Ishikawa (cell line): ENCODE results near the gene EHD4.

Source experiments
- CEBPB ChIP-seq: IDR thresholded peaks from 2 replicates; pipeline ENCODE4 v1.6.1; 2012
- CREB1 ChIP-seq: IDR thresholded peaks from 2 replicates; pipeline ENCODE4 v1.6.1; 2012; ENCODE audit warnings: low read depth
- EGR1 ChIP-seq: IDR thresholded peaks from 2 replicates; pipeline ENCODE4 v1.6.1; 2012
- EP300 ChIP-seq: IDR thresholded peaks from 2 replicates; pipeline ENCODE4 v1.6.1; 2012; ENCODE audit warnings: borderline replicate concordance
- FOXM1 ChIP-seq: IDR thresholded peaks from 2 replicates; pipeline ENCODE4 v1.6.1; 2012; ENCODE audit warnings: low read depth, borderline replicate concordance
- NFIC ChIP-seq: IDR thresholded peaks from 2 replicates; pipeline ENCODE4 v1.6.1; 2012
- RAD21 ChIP-seq: IDR thresholded peaks from 2 replicates; pipeline ENCODE4 v1.6.1; 2012; ENCODE audit warnings: low read depth
- TEAD4 ChIP-seq: IDR thresholded peaks from 2 replicates; pipeline ENCODE4 v1.6.1; 2012
- TF ChIP-seq, protein P1 (sequence below): IDR thresholded peaks from 2 replicates; pipeline ENCODE4 v1.6.1; 2012
- TF ChIP-seq, protein P2 (sequence below): IDR thresholded peaks from 2 replicates; pipeline ENCODE4 v1.6.1; 2012; ENCODE audit warnings: low read depth, mild to moderate bottlenecking

DNA sequence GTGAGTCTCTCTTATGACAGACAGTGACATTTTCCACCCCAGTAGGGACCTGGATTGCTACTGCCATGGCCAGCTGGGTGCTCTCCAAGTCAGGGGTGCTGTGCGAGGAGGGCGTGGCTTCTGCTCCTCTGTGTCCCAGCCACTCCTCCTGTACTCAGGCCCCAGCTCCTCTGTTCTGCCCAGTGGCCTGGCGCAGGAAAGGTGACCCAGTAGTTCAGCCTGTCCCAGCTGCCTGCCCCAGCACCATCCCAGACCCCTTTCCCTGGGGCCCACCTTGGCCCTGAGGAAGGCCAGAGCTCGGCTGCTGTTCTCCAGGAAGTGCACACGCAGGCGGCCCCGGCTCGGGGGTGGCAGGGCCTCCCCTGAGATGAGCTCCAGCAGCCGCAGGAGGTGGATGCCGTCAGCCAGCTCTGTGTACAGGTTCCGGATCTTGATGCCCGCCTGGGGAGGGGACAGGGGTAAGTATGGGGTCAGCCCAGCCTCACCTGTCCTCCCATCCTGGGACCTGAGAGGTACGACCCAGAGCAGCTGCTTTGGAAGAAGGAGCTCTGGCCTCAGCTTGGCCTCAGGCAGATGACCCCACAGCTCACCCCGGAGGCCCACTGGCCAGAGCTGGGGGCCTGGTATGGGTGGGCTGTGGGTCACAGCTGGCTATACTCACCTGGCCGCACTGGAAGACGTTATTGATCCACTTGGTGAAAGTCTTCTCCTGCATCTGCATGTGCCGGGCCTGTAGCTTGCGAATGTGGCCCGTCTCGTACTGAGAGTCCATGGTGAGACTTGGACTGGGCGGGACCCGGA lies 79.5 kb downstream of the EHD4 start:
- TF ChIP-seq TEAD4 (peak; percentile 49), CREB1 (no peak), EGR1 (no peak), CEBPB (no peak), NFIC (peak; percentile 83), EP300 (peak; percentile 43; the same call in 1 of the 2 replicates), RAD21 (no peak), FOXM1 (0 out of 2 replicates have a peak, but pooled peaks have one; percentile 25)
- TF ChIP-seq, protein P1, sequence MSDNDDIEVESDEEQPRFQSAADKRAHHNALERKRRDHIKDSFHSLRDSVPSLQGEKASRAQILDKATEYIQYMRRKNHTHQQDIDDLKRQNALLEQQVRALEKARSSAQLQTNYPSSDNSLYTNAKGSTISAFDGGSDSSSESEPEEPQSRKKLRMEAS, result peak; percentile 26; the same call in 1 of the 2 replicates
- TF ChIP-seq, protein P2, sequence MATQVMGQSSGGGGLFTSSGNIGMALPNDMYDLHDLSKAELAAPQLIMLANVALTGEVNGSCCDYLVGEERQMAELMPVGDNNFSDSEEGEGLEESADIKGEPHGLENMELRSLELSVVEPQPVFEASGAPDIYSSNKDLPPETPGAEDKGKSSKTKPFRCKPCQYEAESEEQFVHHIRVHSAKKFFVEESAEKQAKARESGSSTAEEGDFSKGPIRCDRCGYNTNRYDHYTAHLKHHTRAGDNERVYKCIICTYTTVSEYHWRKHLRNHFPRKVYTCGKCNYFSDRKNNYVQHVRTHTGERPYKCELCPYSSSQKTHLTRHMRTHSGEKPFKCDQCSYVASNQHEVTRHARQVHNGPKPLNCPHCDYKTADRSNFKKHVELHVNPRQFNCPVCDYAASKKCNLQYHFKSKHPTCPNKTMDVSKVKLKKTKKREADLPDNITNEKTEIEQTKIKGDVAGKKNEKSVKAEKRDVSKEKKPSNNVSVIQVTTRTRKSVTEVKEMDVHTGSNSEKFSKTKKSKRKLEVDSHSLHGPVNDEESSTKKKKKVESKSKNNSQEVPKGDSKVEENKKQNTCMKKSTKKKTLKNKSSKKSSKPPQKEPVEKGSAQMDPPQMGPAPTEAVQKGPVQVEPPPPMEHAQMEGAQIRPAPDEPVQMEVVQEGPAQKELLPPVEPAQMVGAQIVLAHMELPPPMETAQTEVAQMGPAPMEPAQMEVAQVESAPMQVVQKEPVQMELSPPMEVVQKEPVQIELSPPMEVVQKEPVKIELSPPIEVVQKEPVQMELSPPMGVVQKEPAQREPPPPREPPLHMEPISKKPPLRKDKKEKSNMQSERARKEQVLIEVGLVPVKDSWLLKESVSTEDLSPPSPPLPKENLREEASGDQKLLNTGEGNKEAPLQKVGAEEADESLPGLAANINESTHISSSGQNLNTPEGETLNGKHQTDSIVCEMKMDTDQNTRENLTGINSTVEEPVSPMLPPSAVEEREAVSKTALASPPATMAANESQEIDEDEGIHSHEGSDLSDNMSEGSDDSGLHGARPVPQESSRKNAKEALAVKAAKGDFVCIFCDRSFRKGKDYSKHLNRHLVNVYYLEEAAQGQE, result no peak
